HCT116 (cell line): ENCODE measurements around the gene ZNHIT2. TPM values are rescaled to one million over a fixed set of nuclear protein-coding genes. Genes with fewer than 3 reads are reported as not detected.

Source experiments
- ATAC-seq: fragments of 200-7000 bp; cut with Tn5 transposase; 2 replicates; pipeline ENCODE4 v1.9.1; 2020; ENCODE audit warnings: mild to moderate bottlenecking, moderate library complexity
- BruUV-seq: library from RNA; stranded (reverse); fragments of 400-500 nt; replicated peaks from 2 replicates; lab custom pipeline; 2021; lab: Mats Ljungman, UMichigan
- CTCF ChIA-PET: fragments of 300-600 bp; sonication (Branson Sonifier 250); formaldehyde crosslinking; loops from one replicate; lab custom pipeline; 2021; ENCODE audit warnings: antibody characterized with exemption; lab: Charles Lee
- POLR2A ChIA-PET: fragments of 300-600, 350-600 bp; sonication (Branson Sonifier 250); formaldehyde crosslinking; loops from one replicate; lab custom pipeline; 2021; ENCODE audit warnings: antibody characterized with exemption; lab: Charles Lee
- RAD21 ChIA-PET, 2 experiments: fragments of 300-600 bp; sonication (Branson Sonifier 250); formaldehyde crosslinking; loops; one replicate each; lab custom pipeline; 2023; ENCODE audit warnings: low total read pairs in 2 of 2; ENCODE audit not compliant: uncharacterized antibody in 2 of 2, unreplicated experiment in 2 of 2, low non-redundant PET in 1 of 2; lab: Charles Lee
- DNase-seq: peaks from one replicate; pipeline ENCODE4 v3.0.0-alpha.2; 2010; ENCODE audit warnings: low read depth, low spot score
- H2AFZ ChIP-seq: fragments of 200-600 bp; shearing (Covaris generic), sonication (generic); 2 replicates; pipeline ENCODE4 v1.6.1; 2017; ENCODE audit warnings: low read depth, mixed run types, mixed read lengths, antibody characterized with exemption, low read length; ENCODE audit not compliant: poor library complexity, severe bottlenecking
- H3K27ac ChIP-seq: 2 replicates; pipeline ENCODE4 v1.5.1; 2012; ENCODE audit warnings: low read depth, low read length
- H3K27me3 ChIP-seq: fragments of 200-600 bp; sonication (generic); 2 replicates; pipeline ENCODE4 v1.6.1; 2016; ENCODE audit warnings: mixed run types, low read length, mixed read lengths; ENCODE audit not compliant: insufficient read depth
- H3K36me3 ChIP-seq, 2 experiments: fragments of 200-500 bp in 1 of 2; fragments of 200-600 bp in 1 of 2; sonication (Bioruptor generic) in 1 of 2; sonication (generic) in 1 of 2; 2 replicates each; pipeline versions ENCODE4 v1.5.1 to v1.6.1; 2014 to 2016; ENCODE audit warnings: low read length in 2 of 2, inconsistent platforms in 1 of 2, mixed read lengths in 1 of 2, mixed run types in 1 of 2; ENCODE audit not compliant: insufficient read depth in 2 of 2, control insufficient read depth in 1 of 2
- H3K4me1 ChIP-seq, 2 experiments: fragments of 200-600 bp in 1 of 2; sonication (generic) in 1 of 2; 2 replicates each; pipeline versions ENCODE4 v1.5.1 to v1.6.1; 2012 to 2017; ENCODE audit warnings: low read length in 2 of 2, inconsistent platforms in 1 of 2, mild to moderate bottlenecking in 1 of 2, mixed read lengths in 1 of 2, mixed run types in 1 of 2, moderate library complexity in 1 of 2; ENCODE audit not compliant: insufficient read depth in 2 of 2, control insufficient read depth in 1 of 2
- H3K4me2 ChIP-seq: fragments of 200-600 bp; sonication (generic); 2 replicates; pipeline ENCODE4 v1.6.1; 2017; ENCODE audit warnings: mixed run types, low read length, mixed read lengths
- H3K4me3 ChIP-seq, 2 experiments: fragments of 200-600 bp in 1 of 2; sonication (generic) in 1 of 2; replicated peaks in 1 of 2; 2 replicates each; pipeline ENCODE4 v1.5.1; 2011 to 2016; ENCODE audit warnings: low read length in 2 of 2, control low read depth in 1 of 2, low read depth in 1 of 2, mild to moderate bottlenecking in 1 of 2, mixed read lengths in 1 of 2, mixed run types in 1 of 2
- H3K79me2 ChIP-seq: fragments of 200-600 bp; sonication (generic); 2 replicates; pipeline ENCODE4 v1.6.1; 2017; ENCODE audit warnings: mild to moderate bottlenecking, mixed run types, low read length, moderate library complexity, mixed read lengths; ENCODE audit not compliant: insufficient read depth
- H3K9ac ChIP-seq: fragments of 200-600 bp; sonication (generic); 2 replicates; pipeline ENCODE4 v1.6.1; 2016; ENCODE audit warnings: low read length, mixed read lengths
- H3K9me2 ChIP-seq: fragments of 200-600 bp; sonication (generic), shearing (Covaris generic); 2 replicates; pipeline ENCODE4 v1.6.1; 2017; ENCODE audit warnings: mixed run types, mild to moderate bottlenecking, moderate library complexity; ENCODE audit not compliant: insufficient read depth
- H3K9me3 ChIP-seq, 2 experiments: fragments of 200-500 bp in 1 of 2; fragments of 200-600 bp in 1 of 2; sonication (Bioruptor generic) in 1 of 2; sonication (generic) in 1 of 2; 2 replicates each; pipeline ENCODE4 v1.6.1; 2014 to 2017; ENCODE audit warnings: low read length in 2 of 2, mixed read lengths in 2 of 2, inconsistent platforms in 1 of 2, low read depth in 1 of 2, mild to moderate bottlenecking in 1 of 2, mixed run types in 1 of 2, moderate library complexity in 1 of 2; ENCODE audit not compliant: control insufficient read depth in 1 of 2, insufficient read depth in 1 of 2
- H4K20me1 ChIP-seq: fragments of 200-600 bp; sonication (generic), shearing (Covaris generic); 2 replicates; pipeline ENCODE4 v1.6.1; 2017; ENCODE audit warnings: mixed run types, mild to moderate bottlenecking, moderate library complexity; ENCODE audit not compliant: insufficient read depth
- ATF3 ChIP-seq: IDR thresholded peaks from 2 replicates; pipeline ENCODE4 v1.6.1; 2012
- CBX3 ChIP-seq: IDR thresholded peaks from 2 replicates; pipeline ENCODE4 v1.6.1; 2012; ENCODE audit warnings: low read depth
- CEBPB ChIP-seq: IDR thresholded peaks from 2 replicates; pipeline ENCODE4 v1.6.1; 2012; ENCODE audit warnings: low read depth
- ELF1 ChIP-seq: IDR thresholded peaks from 2 replicates; pipeline ENCODE4 v1.6.1; 2012; ENCODE audit warnings: low read depth, borderline replicate concordance
- EZH2 ChIP-seq: fragments of 200-600 bp; sonication (generic); IDR thresholded peaks from 2 replicates; pipeline ENCODE4 v1.6.1; 2017; ENCODE audit warnings: antibody characterized with exemption, mixed run types
- EZH2phosphoT487 ChIP-seq: fragments of 200-600 bp; IDR thresholded peaks from 2 replicates; pipeline ENCODE4 v1.6.1; 2018; ENCODE audit warnings: antibody characterized with exemption, borderline replicate concordance
- POLR2A ChIP-seq: IDR thresholded peaks from 2 replicates; pipeline ENCODE4 v1.7.0; 2011; ENCODE audit warnings: borderline replicate concordance; ENCODE audit not compliant: insufficient read depth, insufficient read length; ENCODE audit errors: extremely low read depth
- POLR2AphosphoS5 ChIP-seq: IDR thresholded peaks from 2 replicates; pipeline ENCODE4 v1.6.1; 2011; ENCODE audit warnings: mild to moderate bottlenecking, low read depth, low read length, moderate library complexity
- SP1 ChIP-seq: IDR thresholded peaks from 2 replicates; pipeline ENCODE4 v1.6.1; 2012; ENCODE audit warnings: low read depth
- YY1 ChIP-seq: IDR thresholded peaks from 2 replicates; pipeline ENCODE4 v1.6.1; 2011; ENCODE audit warnings: low read length, low read depth, moderate library complexity, mild to moderate bottlenecking; ENCODE audit not compliant: insufficient replicate concordance; ENCODE audit errors: extremely low read depth
- ZBTB33 ChIP-seq: IDR thresholded peaks from 2 replicates; pipeline ENCODE4 v1.6.1; 2011; ENCODE audit warnings: mild to moderate bottlenecking, low read length, moderate library complexity; ENCODE audit not compliant: insufficient replicate concordance; ENCODE audit errors: extremely low read depth
- ZFX ChIP-seq: fragments of 450-650 bp; IDR thresholded peaks from 2 replicates; pipeline ENCODE4 v1.6.1; 2017
- ZNF274 ChIP-seq: fragments of 200-500 bp; sonication (Bioruptor generic); IDR thresholded peaks from 2 replicates; pipeline ENCODE4 v1.6.1; 2014; ENCODE audit warnings: mild to moderate bottlenecking, low read depth, low read length, inconsistent platforms
- intact Hi-C: fragments of 100-400 bp; cut with micrococcal nuclease; formaldehyde crosslinking; loops from 2 replicates; pipeline ENCODE4 v1.10.0; 2022
- total RNA-seq: library from RNA; stranded (reverse); gene quantifications from one replicate; pipeline ENCODE4 v1.2.1, GENCODE V29; 2021; ENCODE audit not compliant: unreplicated experiment

ZNHIT2 gene
- total RNA-seq, 1 experiment from 2014 or later = 18.8 TPM

- ChIA-PET RAD21 (no interaction called here), CTCF (no interaction called here), POLR2A (no interaction called here)
- H4K20me1 ChIP-seq = no peaks in the 10 kb centered on the region
- DNase-seq (no peak), ATAC-seq (no peak)
- no peaks in the 10 kb centered on the region for H3K27me3 ChIP-seq
- H3K9me2 ChIP-seq = no peaks in the 10 kb centered on the region
- TF ChIP-seq POLR2AphosphoS5 (no peak), EZH2phosphoT487 (no peak), ZBTB33 (no peak), ELF1 (no peak), EZH2 (no peak), POLR2A (no peak), ZNF274 (no peak), YY1 (no peak), CEBPB (no peak), ZFX (no peak), SP1 (no peak), CBX3 (no peak), ATF3 (no peak)
- no peak overlapping the region for H3K9ac ChIP-seq
- no TSS peak for BruUV-seq
- H3K4me2 ChIP-seq = peak overlapping the region; percentile 82
- no peak overlapping the region for H3K27ac ChIP-seq
- no peaks in the 10 kb centered on the region for H3K9me3 ChIP-seq
- H3K4me1 ChIP-seq = peaks cover 7 to 22% of the 10 kb centered on the region in 2 experiments; a peak in 3 of 4 replicates
- no peak overlapping the region for H3K4me3 ChIP-seq
- peaks cover 37% of the 10 kb centered on the region for H3K79me2 ChIP-seq
- intact Hi-C loops = no loop called here
- H2AFZ ChIP-seq = no peak overlapping the region
- peaks cover 5 to 33% of the 10 kb centered on the region in 2 experiments; a peak in 2 of 4 replicates for H3K36me3 ChIP-seq
These were observed 32.1 kb downstream of the ZNHIT2 start for GRCh38 chr11:65085446-65085845.
